NCI-H2029 (cell line): Measurements from ENCODE around the gene MAST2.

ENCODE experiments used
- DNase-seq: peaks from one replicate; lab custom pipeline; 2025; lab: John Stamatoyannopoulos, UW

MAST2 gene

DNA sequence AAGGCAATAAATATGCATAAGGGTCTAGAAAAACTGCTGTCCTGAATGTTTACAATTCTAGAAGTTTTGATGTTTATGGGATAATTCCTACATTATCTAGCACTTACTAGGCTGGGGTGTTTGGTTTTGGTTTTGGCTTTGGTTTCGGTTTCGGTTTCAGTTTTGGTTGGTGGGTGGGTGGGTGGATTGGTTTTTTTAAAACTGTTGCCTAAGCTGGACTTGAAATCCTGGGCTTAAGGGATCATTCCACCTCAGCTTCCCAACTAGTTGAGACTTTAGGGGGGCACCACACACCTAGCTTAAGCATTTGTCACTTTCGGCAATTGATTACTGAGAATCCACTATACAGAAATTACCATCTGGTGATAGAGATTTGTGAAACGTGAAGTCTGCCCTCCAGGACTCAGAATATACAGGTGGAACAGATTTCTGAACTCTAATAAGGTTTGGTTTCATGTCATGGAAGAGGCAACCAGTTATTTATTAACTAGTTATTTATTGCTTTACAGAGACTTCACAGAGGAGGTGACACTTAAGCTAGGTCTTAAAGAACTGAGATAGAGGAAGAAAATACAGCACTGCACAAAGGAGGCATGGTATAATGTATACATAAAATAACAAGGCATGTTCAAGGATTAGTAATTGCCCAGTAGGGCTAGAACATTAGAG, 259.4 kb downstream of the MAST2 start:
- no peak for DNase-seq

DNA sequence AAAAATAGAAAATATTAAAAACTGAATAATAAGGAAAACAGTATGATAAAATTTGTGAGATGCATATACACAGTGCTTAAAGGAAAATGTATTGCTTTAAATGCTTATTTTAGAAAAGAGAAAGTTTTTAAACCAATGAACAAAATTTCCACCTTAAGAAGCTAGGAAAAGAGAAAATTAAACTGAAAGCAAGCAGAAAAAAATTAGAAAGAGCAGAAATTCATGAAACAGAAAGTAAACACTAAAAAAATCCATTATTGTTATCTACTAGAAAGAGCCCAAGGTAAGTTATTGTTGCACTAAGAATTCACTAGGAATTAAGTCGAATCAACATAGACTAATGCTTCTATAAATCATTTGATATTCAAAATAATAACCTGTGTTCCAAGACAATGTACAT, 261.3 kb downstream of the MAST2 start:
- no peak for DNase-seq

DNA sequence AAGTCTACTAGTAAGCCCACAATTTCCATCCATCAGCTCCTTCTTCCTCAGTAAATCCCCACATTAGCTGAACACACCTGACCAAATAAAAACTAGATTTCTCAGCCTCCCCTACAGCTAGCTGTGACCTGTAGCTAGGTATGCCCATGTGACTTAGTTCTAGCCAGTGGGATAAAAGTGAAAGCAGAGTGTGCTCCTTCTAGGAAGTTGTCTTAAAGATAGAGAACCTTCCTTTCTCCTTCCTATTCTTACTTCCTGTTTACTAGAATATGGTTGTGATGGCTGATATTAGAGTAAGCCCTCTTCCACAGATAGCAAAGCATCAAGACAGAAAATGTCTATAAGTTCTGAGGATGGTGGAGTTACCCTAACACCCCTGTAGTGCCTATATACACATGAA, 262.0 kb downstream of the MAST2 start:
- DNase-seq: peak; percentile 35

DNA sequence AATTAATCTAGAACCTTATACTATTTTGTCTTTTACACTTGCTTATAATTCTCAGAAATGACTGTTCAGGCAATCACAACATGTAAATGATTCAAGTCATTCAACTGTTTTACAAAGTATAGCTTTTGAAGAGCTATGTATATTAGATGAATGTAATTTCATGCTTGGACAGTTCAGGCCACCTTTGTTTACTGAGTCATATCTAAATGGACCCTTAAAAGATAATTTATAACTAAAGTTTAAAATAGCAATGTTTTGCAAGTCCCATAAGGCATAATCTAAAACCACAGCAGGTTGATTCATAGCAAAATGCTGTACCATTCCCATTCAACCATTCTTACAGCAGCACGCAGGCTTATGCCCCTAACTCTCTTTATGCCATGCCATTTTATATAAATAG, 264.2 kb downstream of the MAST2 start:
- no peak for DNase-seq

DNA sequence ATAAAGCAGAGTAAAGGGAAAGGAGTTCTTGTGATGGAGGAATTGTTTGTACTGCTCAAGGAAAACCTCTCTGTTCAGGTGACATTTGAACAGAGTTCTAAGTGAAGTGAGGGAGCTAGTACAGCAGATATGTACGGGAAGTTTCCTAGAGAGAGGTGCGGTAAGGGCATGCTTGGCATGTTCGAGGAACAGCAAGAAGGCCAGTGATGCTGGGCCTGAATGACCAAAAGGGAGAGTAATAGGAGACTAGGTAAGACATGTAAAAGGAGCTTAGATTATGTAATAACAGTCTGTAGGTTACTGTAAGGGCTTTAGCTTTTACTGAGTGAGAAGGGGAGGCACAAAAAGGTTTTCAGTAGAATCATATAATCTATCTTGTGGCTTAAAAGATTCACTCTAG, 265.1 kb downstream of the MAST2 start:
- DNase-seq: no peak

DNA sequence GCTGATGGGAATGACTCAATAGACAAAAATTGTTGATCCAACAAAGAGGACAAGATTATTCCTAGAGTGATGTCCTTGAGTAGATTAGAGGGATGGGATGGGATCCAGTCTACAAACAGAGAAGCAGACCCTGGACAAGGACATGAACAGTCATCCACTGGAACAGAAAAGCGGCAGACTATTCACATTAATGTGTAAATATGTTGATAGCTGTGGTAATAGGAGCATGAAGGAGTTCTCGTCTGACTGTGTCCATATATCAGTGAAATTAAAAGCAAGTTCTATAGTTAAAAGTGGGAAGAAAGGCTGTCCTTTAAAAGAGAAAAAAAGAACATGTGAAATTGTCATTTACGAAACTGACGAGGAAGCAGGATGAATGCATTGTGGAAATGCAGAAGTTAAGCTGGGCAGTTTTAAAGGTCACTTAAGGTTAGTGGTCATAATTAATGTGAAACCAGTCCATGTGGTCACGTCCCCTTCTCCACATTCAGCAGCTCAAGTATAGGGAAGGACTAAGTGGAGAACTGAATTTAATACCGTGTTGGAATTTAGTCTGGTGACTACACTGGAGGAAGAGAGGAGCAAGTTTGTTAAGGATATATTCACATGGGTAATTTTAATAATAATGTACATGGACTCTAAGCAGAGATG, 266.9 kb downstream of the MAST2 start:
- DNase-seq: no peak

DNA sequence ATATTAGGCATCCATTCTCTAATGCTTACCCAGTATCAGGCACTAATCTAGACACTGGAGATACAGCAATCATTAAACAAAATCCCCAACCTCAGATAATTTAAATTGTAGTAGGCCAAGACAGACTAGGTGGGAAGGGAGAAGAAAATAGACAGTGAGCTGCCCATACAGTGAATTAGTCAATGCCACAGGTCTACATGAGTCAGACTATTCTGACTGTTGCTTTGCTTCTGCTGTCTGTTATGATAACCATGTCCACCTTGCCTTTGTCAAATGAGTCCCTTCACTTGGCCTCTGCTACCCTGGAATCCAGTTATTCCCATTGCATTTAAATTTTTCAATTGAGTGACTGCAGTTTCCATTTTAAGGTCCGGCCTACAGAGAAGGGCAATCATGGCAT, 269.6 kb downstream of the MAST2 start:
- DNase-seq: no peak

DNA sequence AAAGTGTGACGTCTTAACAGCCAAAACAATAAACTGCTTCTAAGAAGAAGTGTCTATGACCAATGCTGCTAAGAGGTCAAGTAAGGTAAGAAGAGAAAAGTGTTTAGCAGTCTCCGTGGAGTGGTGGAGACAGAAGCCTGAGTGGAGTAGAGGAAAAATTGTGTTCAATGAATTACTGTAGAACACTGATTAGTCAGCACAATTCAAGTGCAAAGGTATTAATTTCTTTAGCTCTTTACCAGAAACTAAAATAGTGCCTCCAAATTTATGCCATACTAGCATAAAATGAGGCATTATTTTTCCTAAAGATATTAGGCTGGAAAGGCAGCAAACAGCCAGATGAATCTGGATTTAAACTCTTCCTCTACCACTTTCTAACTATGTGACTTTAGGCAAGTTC, 272.9 kb downstream of the MAST2 start:
- no peak for DNase-seq

DNA sequence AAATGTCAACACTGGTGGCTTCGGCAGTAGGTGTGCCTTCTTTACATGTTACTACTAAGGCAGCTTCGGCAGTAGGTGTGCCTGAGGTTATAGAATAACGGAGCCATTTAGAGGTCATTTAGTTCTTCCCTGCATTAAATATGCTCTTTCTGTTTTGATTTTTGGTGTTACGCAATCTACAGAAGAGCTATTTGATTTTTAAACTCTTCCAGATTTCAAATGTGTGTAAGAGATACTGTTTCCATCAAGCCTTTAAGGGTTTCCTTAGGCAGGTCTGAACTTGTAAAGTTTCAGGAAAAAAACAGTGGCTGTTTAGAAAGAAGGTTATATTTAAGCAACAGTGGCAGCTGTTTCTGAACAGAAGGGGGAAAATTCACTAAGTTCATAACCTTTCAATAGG, 274.2 kb downstream of the MAST2 start:
- DNase-seq: no peak

DNA sequence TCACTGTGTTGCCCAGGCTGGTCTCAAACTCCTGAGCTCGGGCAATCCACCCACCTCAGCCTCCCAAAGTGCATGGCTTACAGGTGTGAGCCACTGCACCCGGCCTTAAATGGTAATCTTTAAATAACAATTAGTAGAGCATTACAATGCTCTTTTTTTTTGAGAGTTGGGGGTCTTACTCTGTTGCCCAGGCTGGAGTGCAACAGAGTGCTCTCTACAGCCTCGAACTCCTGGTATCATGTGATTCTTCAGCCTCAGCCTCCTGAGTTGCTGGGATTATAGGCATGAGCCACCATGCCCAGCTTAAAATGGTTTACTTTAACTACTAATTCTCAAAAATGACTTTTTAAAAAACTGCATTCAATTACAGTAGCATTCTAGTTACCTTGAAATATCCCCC, 276.8 kb downstream of the MAST2 start:
- DNase-seq: no peak

DNA sequence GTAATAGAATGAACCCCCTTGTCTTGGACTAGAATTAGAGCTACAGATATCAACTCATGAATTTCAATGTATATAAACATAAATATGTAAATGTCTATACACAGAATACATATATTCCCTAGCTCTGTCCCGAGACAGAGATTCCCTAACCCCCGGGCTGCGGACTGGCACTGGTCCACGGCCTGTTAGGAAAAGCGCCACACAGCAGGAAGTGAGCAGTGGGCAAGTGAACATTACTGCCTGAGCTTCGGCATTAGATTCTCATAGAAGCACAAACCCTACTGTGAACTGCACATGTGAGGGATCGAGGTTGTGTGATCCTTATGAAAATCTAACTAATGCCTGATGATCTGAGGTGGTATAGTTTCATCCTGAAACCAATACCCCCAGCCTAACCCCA, 277.8 kb downstream of the MAST2 start:
- no peak for DNase-seq

DNA sequence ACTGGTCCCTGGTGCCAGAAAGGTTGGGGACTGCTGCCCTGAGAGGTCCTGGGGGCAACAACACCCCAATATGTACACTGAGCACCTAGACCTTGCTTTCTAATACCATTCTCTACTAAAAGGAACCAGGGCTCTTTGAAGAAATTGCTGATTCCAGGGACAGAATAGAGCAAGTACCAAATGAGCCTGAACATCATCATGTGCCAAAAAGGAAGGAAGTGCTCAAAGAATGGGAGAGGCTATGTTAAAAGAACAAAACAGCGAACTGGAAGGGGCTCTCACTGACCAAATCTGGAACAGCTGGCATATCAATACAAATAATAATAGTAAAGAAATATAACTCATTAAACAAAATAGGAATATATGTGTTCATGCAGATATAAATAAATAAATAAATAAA, 278.2 kb downstream of the MAST2 start:
- no peak for DNase-seq

DNA sequence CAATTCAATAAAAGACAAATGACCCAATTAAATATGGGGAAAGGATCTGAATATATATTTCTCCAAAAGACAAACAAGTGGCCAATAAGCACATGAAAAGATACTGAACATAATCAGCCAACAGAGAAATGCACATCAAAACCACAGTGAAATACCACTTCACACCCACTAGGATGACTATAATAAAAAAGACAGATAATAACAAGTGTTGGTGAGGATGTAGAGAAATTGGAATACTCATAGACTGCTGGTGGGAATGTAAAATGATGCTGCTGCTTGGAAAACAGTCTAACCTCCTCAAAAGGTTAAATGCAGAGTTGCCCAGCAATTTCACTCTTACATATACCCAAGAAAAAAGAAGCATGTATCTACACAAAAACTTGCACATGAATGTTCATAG, 280.2 kb downstream of the MAST2 start:
- no peak for DNase-seq

DNA sequence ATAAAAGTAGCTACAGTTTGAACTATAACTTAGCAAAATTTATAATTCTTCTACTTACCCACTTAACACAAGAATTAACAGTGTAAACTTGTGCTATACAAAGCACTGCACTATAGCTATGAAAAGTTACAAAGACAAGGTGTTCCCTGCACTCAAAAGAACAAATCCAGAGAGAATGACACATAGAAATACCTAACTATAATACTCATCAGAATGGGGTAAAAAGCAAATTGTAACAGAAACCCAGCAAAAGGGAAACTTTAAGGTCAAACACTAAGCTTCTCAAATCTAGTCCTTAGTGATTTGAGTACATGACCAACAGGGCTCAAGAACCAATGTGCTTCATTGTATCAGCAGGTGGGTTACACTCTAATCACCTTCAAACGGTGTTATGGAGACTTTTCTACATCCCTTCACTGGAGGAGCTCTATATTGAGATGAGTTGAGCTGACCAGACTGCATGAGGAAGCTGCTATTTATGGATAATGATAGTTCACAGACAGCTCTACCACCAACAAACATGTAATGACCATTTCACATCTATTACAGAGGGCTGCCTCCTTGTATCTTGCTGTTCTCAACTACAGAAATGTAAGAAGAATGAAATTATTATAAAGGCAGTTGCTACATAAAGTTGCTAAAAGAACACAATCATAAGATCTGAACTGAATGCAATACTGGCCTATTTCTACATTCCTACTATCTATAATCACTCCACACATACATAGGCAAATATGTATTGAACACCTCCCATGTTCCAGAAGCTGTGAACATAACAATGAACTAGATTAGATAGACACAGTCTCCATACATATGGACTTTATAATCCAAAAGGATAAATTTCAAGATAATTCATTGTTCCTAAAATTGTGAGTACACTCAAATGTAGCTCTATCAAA, 281.4 kb downstream of the MAST2 start:
- no peak for DNase-seq
